GM21528 (cell line): ENCODE data around the gene MAP6.

Experiments
- ATAC-seq: cut with Tn5 transposase; IDR thresholded peaks from one replicate; pipeline ENCODE4 v1.9.1; 2021; ENCODE audit warnings: mild to moderate bottlenecking, moderate library complexity; ENCODE audit not compliant: unreplicated experiment, low FRiP score

The MAP6 gene

GRCh38 chr11:75574698-75575602 is 93.9 kb downstream of the MAP6 start:
- ATAC-seq = no peak

DNA sequence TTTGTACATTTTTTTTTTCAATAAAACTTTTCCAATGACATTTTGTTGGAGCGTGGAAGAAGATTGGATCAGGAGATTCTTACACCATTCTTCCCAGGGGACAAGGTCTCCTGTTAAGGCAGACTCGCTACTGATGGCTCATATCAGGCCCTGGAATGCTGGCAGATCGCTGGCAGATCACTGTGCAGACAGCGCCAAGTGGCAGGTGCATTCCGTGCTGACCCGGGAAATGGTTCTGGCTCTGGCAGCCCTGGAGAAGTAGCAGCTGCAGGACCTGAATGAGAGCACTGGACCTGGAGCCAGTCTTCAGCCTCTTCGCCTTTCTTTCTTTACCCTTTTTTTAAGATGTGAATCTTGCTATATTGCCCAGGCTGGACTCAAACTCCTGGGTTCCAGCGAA is 96.1 kb downstream of the MAP6 start:
- ATAC-seq = no peak

- ATAC-seq = no peak
Observed at GRCh38 chr11:75571625-75572024, 97.2 kb downstream of the MAP6 start.

DNA sequence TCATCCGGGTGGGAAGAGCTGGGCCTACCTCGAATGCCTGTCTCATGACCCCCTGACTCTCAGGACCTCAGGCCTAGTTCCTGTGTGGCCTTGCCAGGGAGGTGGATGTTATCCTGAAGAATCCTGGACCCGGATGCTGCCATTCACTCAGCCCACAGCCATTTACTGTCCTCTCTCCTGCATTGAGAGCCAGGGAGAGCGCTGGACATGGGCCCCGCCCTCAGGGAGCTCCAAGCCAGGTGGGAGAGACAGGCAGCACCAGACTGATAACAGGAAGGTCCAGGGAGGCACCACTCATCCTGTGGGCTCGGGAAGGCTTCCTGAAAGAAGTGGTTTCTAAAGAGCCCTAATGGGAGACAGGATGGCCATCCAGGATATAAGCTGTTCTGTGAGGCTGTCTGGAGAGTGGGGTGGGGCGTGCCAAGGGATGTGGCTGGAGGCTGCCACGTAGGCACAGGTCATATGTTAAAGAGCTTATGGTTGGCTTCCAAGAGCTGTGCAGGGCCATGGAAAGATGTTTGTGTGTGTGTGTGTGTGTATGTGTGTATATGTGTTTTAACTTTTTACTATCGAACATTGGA is 98.2 kb downstream of the MAP6 start:
- no peak for ATAC-seq

GRCh38 chr11:75568616-75569219 is 100.1 kb downstream of the MAP6 start:
- no peak for ATAC-seq

DNA sequence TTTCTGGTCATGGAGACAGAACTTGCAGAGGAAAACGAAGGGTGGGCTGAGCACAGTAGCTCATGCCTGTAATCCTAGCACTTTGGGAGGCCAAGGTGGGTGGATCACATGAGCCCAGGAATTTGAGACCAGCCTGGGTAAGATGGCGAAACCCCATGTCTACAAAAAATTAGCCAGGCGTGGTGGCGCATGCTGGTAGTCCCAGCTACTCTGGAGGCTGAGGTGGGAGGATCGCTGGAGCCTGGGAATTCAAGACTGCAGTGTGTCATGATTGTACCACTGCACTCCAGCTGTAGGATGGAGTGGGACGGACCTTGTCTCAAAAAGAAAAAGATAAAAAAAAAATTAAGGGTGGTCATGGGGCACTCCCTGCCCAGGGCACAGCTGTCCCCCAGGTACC is 100.9 kb downstream of the MAP6 start:
- ATAC-seq = no peak

DNA sequence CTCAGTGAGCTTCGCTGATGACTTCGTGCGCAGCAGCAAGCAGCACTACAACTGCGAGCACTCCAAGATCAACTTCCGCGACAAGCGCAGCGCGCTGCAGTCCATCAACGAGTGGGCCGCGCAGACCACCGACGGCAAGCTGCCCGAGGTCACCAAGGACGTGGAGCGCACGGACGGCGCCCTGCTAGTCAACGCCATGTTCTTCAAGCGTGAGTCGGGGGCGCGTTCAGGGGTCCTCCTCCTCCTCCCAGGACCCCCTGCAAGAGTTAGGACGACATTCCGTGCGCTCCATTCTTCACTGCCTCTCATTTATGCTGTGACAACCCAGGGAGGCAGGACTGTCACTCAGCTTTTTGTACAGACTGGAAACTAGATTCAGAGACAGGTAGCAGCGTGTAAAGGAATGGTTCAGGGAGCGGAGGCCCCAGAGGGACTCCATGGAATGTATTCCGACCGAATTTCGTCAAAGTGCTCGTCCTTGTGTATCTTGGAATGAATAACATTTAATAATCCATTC is 102.0 kb downstream of the MAP6 start:
- ATAC-seq = no peak

GRCh38 chr11:75565916-75566762 is 102.7 kb downstream of the MAP6 start:
- ATAC-seq = no peak

- ATAC-seq = no peak
Observed at GRCh38 chr11:75565221-75565814, 103.5 kb downstream of the MAP6 start.

DNA sequence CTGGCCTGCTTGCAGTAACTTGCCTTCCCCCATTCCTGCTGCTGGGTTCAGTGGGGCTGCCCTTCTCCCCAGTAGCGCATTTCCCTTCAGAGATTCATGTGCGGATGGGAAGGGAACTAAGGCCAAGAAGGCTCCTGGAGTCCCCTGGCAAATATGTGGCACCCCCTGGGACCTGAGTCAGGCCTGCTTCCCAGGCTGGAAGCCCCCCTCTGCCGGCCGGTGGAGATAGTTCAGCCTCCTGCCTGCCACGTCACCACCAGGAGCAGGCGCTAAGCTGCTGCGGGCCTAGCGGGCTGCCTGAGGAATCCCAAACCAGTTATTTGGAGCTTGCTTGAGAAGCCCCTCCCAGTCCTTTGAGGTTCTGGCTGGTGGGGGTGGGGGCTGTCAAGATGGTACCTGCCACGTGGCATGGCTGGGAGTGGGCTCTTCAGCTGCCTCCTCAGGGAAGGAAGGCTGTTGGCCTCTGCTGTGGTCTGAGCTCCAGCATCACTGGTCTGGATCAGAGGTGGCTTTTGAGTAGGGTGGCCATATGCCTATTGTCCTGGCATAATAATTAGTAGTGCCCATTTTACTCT is 104.8 kb downstream of the MAP6 start:
- no peak for ATAC-seq

- ATAC-seq = no peak
Observed at GRCh38 chr11:75563501-75563977, 105.3 kb downstream of the MAP6 start.

- ATAC-seq = no peak
Observed at GRCh38 chr11:75562836-75563484, 105.9 kb downstream of the MAP6 start.

DNA sequence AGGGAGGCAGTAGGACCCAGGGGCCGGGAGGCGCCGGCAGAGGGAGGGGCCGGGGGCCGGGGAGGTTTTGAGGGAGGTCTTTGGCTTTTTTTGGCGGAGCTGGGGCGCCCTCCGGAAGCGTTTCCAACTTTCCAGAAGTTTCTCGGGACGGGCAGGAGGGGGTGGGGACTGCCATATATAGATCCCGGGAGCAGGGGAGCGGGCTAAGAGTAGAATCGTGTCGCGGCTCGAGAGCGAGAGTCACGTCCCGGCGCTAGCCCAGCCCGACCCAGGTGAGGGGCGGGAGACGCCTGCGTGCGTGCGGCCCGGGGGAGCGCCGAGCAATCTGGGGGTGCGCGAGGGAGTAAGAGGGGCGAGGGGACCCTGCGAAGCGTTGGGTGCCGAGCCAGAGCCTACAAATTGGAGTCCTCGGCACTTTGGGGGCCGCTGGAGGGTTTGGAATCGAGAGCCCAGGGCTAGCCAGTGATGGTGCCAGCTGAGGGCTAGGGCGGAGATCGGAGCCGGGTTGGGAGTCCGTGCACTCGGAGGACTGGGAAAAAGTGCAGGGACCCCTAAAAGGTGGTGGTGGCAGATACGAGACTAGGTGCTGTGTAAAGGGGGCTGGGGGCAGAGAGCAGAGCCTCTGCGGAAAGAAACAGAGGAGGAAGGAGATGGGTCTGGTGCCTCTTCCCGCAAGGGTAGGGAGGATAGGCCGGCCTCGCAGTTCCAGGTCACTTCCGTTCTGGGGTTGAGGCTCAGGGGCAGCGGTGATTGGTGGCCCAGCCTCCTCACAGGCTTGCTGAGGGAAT is 106.6 kb downstream of the MAP6 start, which contains the start of gene SERPINH1:
Gene SERPINH1, plus strand, starts transcription at position 206 of the 788 bp plus-strand sequence. CDS start 4,097 bp downstream, outside the sequence.
- ATAC-seq = peak; percentile 70

- ATAC-seq = no peak
Observed at GRCh38 chr11:75561426-75562047, 107.3 kb downstream of the MAP6 start.

GRCh38 chr11:75560644-75561043 is 108.2 kb downstream of the MAP6 start:
- ATAC-seq = no peak

DNA sequence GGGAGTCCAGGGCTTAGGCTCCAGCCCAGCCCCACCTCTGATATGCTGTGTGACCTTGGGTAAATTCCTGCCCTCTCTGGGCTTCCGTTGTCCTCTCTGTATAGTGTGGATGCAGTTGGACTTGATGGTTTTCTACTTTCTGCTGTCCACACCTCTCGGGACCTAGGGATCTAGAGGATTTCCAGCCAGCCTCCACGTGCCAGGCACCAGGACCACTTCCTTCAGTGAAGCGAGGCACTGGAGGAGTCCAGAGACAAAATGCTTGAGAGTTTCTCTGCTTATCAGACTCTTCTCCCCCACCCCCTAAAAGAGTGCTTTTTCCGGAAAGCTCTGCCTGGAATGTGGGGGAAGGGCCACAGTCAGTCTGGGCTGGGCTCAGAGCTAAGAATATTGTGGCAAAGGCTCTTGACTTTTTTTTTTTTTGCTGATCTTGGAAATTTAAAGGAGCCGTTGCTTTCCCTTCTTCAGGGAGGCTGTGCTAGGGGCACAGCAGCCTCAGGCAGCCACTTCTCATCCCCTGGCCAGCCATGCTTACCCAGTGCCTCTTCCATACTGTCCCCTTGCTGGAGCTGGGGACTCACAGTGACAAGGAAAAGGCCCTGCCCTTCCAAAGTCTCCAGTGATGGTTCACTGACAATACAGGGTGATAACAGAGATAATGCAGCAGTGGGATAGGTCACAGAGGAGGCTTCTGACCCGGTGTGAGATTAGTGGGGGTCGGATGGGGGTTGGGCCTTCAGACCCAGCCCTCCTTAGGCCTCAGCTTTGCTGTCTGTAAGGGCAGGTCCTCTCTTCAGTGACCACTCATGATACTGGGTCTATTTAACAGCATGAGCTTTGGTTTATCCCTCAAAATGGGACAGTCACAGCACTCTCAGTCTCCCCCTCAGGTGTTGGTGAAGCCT is 109.6 kb downstream of the MAP6 start:
- no peak for ATAC-seq
